Left renal cortex interstitium (tissue), 4 donors: Measurements from ENCODE around the gene TMC7. TPM values are rescaled to one million over a fixed set of nuclear protein-coding genes. Genes with fewer than 3 reads are reported as not detected.

Experiments
- DNase-seq, 4 donors: peaks; one replicate each; pipeline ENCODE4 v3.0.0-alpha.2; 2013; ENCODE audit warnings: low read depth in 4 of 4, low spot score in 2 of 4, missing footprints in 1 of 4
- polyA plus RNA-seq, 4 donors: library from polyadenylated mRNA; unstranded; fragments of 120-200 nt; gene quantifications; one replicate each; pipeline ENCODE4 v1.2.1, GENCODE V29; 2013; ENCODE audit not compliant: insufficient read length in 4 of 4

Gene TMC7
- polyA plus RNA-seq, 4 donors: 1.7 to 2.2 (median 2.0) TPM

DNA sequence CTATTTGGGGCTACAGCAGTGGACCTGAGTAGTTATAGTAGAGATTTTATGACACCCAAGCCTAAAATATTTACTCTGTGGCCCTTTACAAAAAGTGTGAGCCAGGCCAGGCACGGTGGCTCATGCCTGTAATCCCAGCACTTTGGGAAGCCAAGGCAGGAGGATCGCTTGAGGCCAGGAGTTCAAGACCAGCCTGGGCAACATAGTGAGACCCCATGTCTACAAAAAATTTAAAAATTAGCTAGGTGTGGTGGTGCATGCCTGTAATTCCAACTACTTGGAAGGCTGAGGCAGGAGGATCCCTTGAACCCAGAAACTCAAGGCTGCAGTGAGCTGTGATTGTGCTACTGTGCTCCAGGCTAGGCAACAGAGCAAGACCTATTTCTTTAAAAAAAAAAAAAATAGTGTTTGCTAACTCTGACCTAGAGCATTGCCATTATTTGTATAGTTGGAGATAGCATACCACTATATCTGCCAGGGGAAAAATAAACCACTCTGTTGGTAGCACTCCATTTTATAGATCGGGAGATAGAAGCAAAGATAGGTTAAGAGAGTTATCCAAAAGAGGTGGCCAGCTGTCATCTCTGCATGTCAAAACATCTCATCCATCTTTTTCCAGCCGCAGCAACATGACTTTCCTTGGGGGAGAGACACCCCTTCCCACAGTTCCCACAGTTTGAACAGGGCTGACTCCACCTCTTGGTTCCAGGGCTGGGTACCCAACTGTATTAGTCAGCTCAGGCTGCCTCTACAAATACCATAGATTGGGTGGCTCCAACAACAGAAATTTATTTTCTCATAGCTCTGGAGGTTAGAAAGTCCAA, 127.0 kb downstream of the TMC7 start:
- DNase-seq: no peak

GRCh38 chr16:19112099-19112407, 128.3 kb downstream of the TMC7 start:
- DNase-seq: no peak

Other genes with a start within 250 kb of the TMC7 start
- gene RPS15A, start 193.6 kb upstream of the TMC7 start, polyA plus RNA-seq: 1,000 to 10,000 TPM; 1,885 to 2,862 (median 2,206) TPM
- 100 to 1,000 TPM; 237 to 295 (median 278) TPM for gene ARL6IP1, start 182.4 kb upstream of the TMC7 start, polyA plus RNA-seq
- 10 to 100 TPM; 39.4 to 80.1 (median 62.9) TPM for gene SMG1, start 57.5 kb upstream of the TMC7 start, polyA plus RNA-seq
- gene COQ7, start 83.7 kb downstream of the TMC7 start, polyA plus RNA-seq: 10 to 100 TPM; 33.8 to 37.2 (median 35.3) TPM
- 10 to 100 TPM; 16.3 to 19.9 (median 17.9) TPM for gene ITPRIPL2, start 130.0 kb downstream of the TMC7 start, polyA plus RNA-seq
- gene SYT17, start 184.3 kb downstream of the TMC7 start, polyA plus RNA-seq: 10 to 100 TPM in 3 of 4 donors, 1 to 10 TPM in 1; 9.4 to 11.7 (median 10.2) TPM